NT2/D1 (cell line): Measurements from ENCODE around the gene TPX2.
"Not testable (repeated sequence)": the region's sequence is repeated elsewhere in the genome, so short reads cannot be mapped to it uniquely, and the experiment has no call there.

Experiments
- DNase-seq: peaks from one replicate; pipeline ENCODE4 v3.0.0-alpha.2; 2011; ENCODE audit warnings: low read depth, low spot score
- H3K27me3 ChIP-seq: 2 replicates; pipeline ENCODE4 v1.6.0; 2011; ENCODE audit warnings: mild to moderate bottlenecking; ENCODE audit not compliant: insufficient read length, insufficient read depth
- H3K36me3 ChIP-seq: 2 replicates; pipeline ENCODE4 v1.6.1; 2011; ENCODE audit warnings: mild to moderate bottlenecking, low read length, mixed read lengths; ENCODE audit not compliant: insufficient read depth, insufficient read length
- H3K4me1 ChIP-seq: 2 replicates; pipeline ENCODE4 v1.5.1; 2011; ENCODE audit not compliant: insufficient read depth, insufficient read length
- H3K4me3 ChIP-seq: 2 replicates; pipeline ENCODE4 v1.5.1; 2011; ENCODE audit warnings: low read depth; ENCODE audit not compliant: insufficient read length
- H3K9ac ChIP-seq: 2 replicates; pipeline ENCODE4 v1.6.0; 2011; ENCODE audit warnings: low read depth; ENCODE audit not compliant: insufficient read length
- H3K9me3 ChIP-seq: 2 replicates; pipeline ENCODE4 v1.5.1; 2011; ENCODE audit warnings: mild to moderate bottlenecking, low read length; ENCODE audit not compliant: insufficient read depth
- SUZ12 ChIP-seq: IDR thresholded peaks from 2 replicates; pipeline ENCODE4 v1.6.1; 2011; ENCODE audit not compliant: insufficient read length, insufficient read depth; ENCODE audit errors: extremely low read depth
- YY1 ChIP-seq: IDR thresholded peaks from 2 replicates; pipeline ENCODE4 v1.6.1; 2011; ENCODE audit not compliant: insufficient read length, insufficient read depth
- ZNF274 ChIP-seq: IDR thresholded peaks from 2 replicates; pipeline ENCODE4 v1.6.1; 2011; ENCODE audit warnings: mild to moderate bottlenecking, low read depth, low read length

The TPX2 gene

GRCh38 chr20:31723319-31724078 is 15.6 kb upstream of the TPX2 start:
- H3K9ac ChIP-seq, result peak overlapping the region; percentile 94
- no peaks in the 10 kb centered on the region for H3K27me3 ChIP-seq
- no peak for TF ChIP-seq ZNF274
- no peak for TF ChIP-seq YY1
- no peak for TF ChIP-seq SUZ12
- H3K36me3 ChIP-seq, result peaks cover 31% of the 10 kb centered on the region
- no peaks in the 10 kb centered on the region for H3K9me3 ChIP-seq
- peak; percentile 94 for DNase-seq
- H3K4me3 ChIP-seq, result peak overlapping the region; percentile 80
- H3K4me1 ChIP-seq, result peaks cover 15% of the 10 kb centered on the region

DNA sequence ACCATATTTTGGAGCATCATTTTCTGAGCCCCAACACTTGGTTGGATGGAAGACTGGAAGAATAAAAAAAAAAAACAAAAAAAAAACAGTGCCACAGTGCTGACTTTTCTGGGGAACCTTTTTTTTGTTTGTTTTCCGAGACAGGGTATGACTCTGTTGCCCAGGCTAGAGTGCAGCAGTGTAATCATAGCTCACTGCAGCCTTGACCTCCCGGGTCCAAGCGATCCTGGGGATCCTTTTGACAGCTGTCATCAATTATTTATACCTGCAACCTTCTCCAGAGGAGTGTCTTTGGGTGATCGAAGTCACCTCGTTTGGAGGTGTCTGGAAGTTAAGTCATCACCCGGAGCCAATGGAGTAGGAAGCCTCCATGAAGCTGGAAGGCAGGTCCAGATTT is 7.8 kb upstream of the TPX2 start:
- no peak overlapping the region for H3K9ac ChIP-seq
- H3K4me3 ChIP-seq, result no peak overlapping the region

GRCh38 chr20:31739550-31739977 is 474 bp downstream of the TPX2 start:
- TF ChIP-seq SUZ12, result no peak
- no peak for TF ChIP-seq ZNF274
- no peak for TF ChIP-seq YY1
- Histone ChIP-seq H3K9ac (peak overlapping the region; percentile 93), H3K9me3 (no peaks in the 10 kb centered on the region), H3K27me3 (no peaks in the 10 kb centered on the region), H3K4me3 (peak overlapping the region; percentile 86), H3K4me1 (no peaks in the 10 kb centered on the region), H3K36me3 (peaks cover 24% of the 10 kb centered on the region)
- DNase-seq, result no peak

More for the DNA sequence above, 7.8 kb upstream of the TPX2 start:
- Histone ChIP-seq H3K27me3 (no peaks in the 10 kb centered on the region), H3K36me3 (no peaks in the 10 kb centered on the region), H3K9me3 (no peaks in the 10 kb centered on the region), H3K4me1 (peaks cover 2% of the 10 kb centered on the region)
- no peak for DNase-seq
- TF ChIP-seq YY1 (no peak), ZNF274 (no peak), SUZ12 (no peak)

DNA sequence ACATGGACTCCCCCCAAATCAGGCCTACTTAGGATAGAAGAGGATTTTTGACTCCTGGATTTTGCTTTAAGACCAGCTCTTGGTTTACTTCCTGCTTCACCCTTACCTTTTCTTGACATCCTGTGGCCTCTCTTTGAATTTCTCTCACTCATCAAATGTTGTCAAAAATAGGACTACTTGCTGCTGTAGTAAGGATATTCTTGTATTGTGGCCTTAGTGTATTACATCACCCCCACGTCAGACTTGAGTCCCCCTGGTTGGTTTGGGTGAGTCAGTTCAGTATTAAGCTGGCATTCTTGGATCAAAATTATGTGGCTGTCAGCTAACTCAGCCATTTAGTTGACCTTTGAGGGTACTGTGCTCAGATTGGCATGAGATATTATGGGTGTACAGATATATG is 1.1 kb downstream of the TPX2 start:
- Histone ChIP-seq H3K4me1 (no peaks in the 10 kb centered on the region), H3K36me3 (peaks cover 30% of the 10 kb centered on the region), H3K9me3 (no peaks in the 10 kb centered on the region), H3K27me3 (no peaks in the 10 kb centered on the region), H3K4me3 (peak overlapping the region; percentile 86), H3K9ac (peak overlapping the region; percentile 93)
- TF ChIP-seq YY1 (no peak), SUZ12 (no peak), ZNF274 (no peak)
- DNase-seq, result no peak

GRCh38 chr20:31740656-31741323 is 1.7 kb downstream of the TPX2 start:
- Histone ChIP-seq H3K9me3 (no peaks in the 10 kb centered on the region), H3K36me3 (peaks cover 35% of the 10 kb centered on the region), H3K4me1 (no peaks in the 10 kb centered on the region), H3K27me3 (no peaks in the 10 kb centered on the region), H3K9ac (peak overlapping the region; percentile 93), H3K4me3 (peak overlapping the region; percentile 86)
- DNase-seq, result no peak
- TF ChIP-seq SUZ12 (no peak), ZNF274 (no peak), YY1 (no peak)

DNA sequence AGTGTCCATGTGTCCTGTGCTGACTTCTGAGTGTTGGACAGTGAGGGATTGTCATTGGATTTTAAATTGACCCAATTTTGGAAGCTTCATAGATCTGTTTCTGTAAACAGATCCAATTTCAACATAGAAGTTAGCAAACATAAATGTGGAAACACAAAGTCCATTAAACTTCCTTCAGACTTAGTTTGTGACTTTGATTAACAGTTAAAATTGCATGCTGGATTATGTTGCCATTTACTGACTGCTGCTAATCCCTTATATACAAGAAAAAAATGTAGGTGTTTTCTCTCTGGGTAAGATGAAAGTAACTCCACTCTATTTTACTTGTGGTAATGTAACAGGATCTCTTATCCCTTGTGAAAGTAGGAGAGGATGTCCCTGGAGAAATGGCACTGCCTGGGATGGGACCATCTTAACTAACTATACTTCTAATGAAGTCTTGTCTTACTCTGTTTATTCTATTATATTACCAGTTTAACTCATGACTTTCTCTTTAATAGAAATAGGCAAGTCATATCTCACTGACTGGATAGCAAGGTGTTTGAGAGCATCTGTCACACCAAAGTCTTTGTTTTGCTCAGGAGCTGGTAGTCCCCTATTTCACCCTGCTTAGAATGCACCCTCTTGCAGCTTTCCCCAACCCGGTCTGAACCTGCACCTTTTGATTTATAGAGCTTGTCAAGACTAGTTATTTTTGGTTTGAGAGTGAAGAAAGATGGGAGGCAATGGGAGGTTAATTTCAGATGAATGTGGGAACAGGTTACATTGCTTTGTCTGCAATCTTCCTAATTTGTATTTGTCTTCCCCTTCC is 7.2 kb downstream of the TPX2 start:
- no peaks in the 10 kb centered on the region for H3K4me1 ChIP-seq
- TF ChIP-seq SUZ12 (no peak), ZNF274 (no peak), YY1 (no peak)
- H3K36me3 ChIP-seq, result peaks cover 44% of the 10 kb centered on the region

DNA sequence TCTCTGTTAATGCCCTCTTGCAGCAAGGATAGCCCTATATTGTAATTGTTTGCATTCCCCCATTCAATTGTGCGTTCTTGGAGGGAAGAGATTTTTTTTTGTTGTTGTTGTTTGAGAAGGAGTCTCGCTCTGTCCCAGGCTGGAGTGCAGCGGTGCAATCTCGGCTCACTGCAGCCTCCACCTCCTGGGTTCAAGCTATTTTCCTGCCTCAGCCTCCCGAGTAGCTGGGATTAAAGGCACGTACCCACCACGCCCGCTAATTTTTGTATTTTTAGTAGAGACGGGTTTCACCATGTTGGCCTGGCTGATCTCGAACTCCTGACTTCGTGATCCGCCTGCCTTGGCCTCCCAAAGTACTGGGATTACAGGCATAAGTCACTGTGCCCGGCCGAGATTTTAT is 7.9 kb downstream of the TPX2 start:
- not testable (repeated sequence) for H3K9ac ChIP-seq, H3K9me3 ChIP-seq, H3K4me1 ChIP-seq, H3K27me3 ChIP-seq, H3K4me3 ChIP-seq, DNase-seq
- peaks cover 45% of the 10 kb centered on the region for H3K36me3 ChIP-seq

More for the DNA sequence above, 7.2 kb downstream of the TPX2 start:
- H3K9ac ChIP-seq, result no peak overlapping the region
- H3K9me3 ChIP-seq, result no peaks in the 10 kb centered on the region
- DNase-seq, result no peak
- H3K4me3 ChIP-seq, result no peak overlapping the region
- no peaks in the 10 kb centered on the region for H3K27me3 ChIP-seq
